Panc1 (cell line): ENCODE measurements around the gene LARP4B. TPM values are rescaled to one million over a fixed set of nuclear protein-coding genes. Genes with fewer than 3 reads are reported as not detected.

ENCODE experiments used
- ATAC-seq: fragments of 200-7000 bp; cut with Tn5 transposase; 2 replicates; pipeline ENCODE4 v1.9.1; 2020; ENCODE audit warnings: mild to moderate bottlenecking, moderate library complexity
- BruUV-seq: library from RNA; stranded (reverse); fragments of 400-500 nt; replicated peaks from 2 replicates; lab custom pipeline; 2021; lab: Mats Ljungman, UMichigan
- CTCF ChIA-PET: fragments of 300-600 bp; sonication (Branson Sonifier 250); formaldehyde crosslinking; loops from one replicate; lab custom pipeline; 2022; ENCODE audit warnings: antibody characterized with exemption; lab: Charles Lee
- POLR2A ChIA-PET: fragments of 300-600 bp; sonication (Branson Sonifier 250); formaldehyde crosslinking; loops from one replicate; lab custom pipeline; 2022; ENCODE audit warnings: antibody characterized with exemption; lab: Charles Lee
- DNase-seq: peaks from one replicate; pipeline ENCODE4 v3.0.0-alpha.2; 2010; ENCODE audit warnings: low read depth, low spot score
- H3K27ac ChIP-seq: 2 replicates; pipeline ENCODE4 v1.5.1; 2011; ENCODE audit warnings: mild to moderate bottlenecking, low read length, inconsistent platforms
- H3K27me3 ChIP-seq: fragments of 200-500 bp; sonication (Bioruptor generic); 2 replicates; pipeline ENCODE4 v1.6.0; 2014; ENCODE audit warnings: low read length, inconsistent platforms; ENCODE audit not compliant: control insufficient read depth, insufficient read depth
- H3K36me3 ChIP-seq: fragments of 200-500 bp; sonication (Bioruptor generic); 2 replicates; pipeline ENCODE4 v1.5.1; 2014; ENCODE audit warnings: inconsistent platforms, mild to moderate bottlenecking, low read length, moderate library complexity; ENCODE audit not compliant: control insufficient read depth, insufficient read depth
- H3K4me1 ChIP-seq: 2 replicates; pipeline ENCODE4 v1.5.1; 2011; ENCODE audit warnings: inconsistent platforms, mild to moderate bottlenecking, low read length, moderate library complexity; ENCODE audit not compliant: control insufficient read depth, insufficient read depth
- H3K4me3 ChIP-seq, 2 experiments: 2 replicates each; pipeline ENCODE4 v1.5.1; 2011 to 2012; ENCODE audit warnings: low read depth in 2 of 2, low read length in 2 of 2, mild to moderate bottlenecking in 2 of 2, inconsistent platforms in 1 of 2, moderate library complexity in 1 of 2
- H3K9me3 ChIP-seq: fragments of 200-500 bp; sonication (Bioruptor generic); 2 replicates; pipeline ENCODE4 v1.5.1; 2014; ENCODE audit warnings: low read depth, mild to moderate bottlenecking, inconsistent platforms, low read length, moderate library complexity; ENCODE audit not compliant: control insufficient read depth, insufficient read depth
- CTCF ChIP-seq: fragments of 450-650 bp; IDR thresholded peaks from 2 replicates; pipeline ENCODE4 v1.5.1; 2017; ENCODE audit warnings: mild to moderate bottlenecking
- POLR2AphosphoS5 ChIP-seq: IDR thresholded peaks from 2 replicates; pipeline ENCODE4 v1.6.1; 2012; ENCODE audit warnings: mild to moderate bottlenecking, low read depth, low read length, moderate library complexity
- REST ChIP-seq, 2 experiments: IDR thresholded peaks; 2 replicates each; pipeline ENCODE4 v1.6.1; 2011 to 2012; ENCODE audit warnings: low read depth in 2 of 2, control low read depth in 1 of 2, low read length in 1 of 2, mild to moderate bottlenecking in 1 of 2, moderate library complexity in 1 of 2; ENCODE audit not compliant: insufficient read depth in 1 of 2
- SIN3A ChIP-seq: IDR thresholded peaks from 2 replicates; pipeline ENCODE4 v1.6.1; 2012; ENCODE audit warnings: low read depth, mild to moderate bottlenecking, low read length, moderate library complexity, borderline replicate concordance; ENCODE audit not compliant: insufficient read depth
- TCF7L2 ChIP-seq: IDR thresholded peaks from 2 replicates; pipeline ENCODE4 v1.6.1; 2011; ENCODE audit warnings: mild to moderate bottlenecking, low read depth, low read length, inconsistent platforms
- in situ Hi-C: cut with HindIII; loops from 2 replicates; pipeline ENCODE4 v1.10.0; 2016; ENCODE audit warnings: low sequenced_read_pairs, low pct_unique_long_range_greater_than_20kb
- intact Hi-C: fragments of 100-400 bp; cut with micrococcal nuclease; formaldehyde crosslinking; loops from one replicate; pipeline ENCODE4 v1.10.0; 2022; ENCODE audit not compliant: unreplicated experiment
- total RNA-seq: library from RNA; stranded (reverse); gene quantifications from one replicate; pipeline ENCODE4 v1.2.1, GENCODE V29; 2021; ENCODE audit not compliant: unreplicated experiment

Gene LARP4B
- total RNA-seq, 1 experiment from 2014 or later: 87.0 TPM

- Histone ChIP-seq H3K27ac (no peak overlapping the region), H3K9me3 (no peaks in the 10 kb centered on the region), H3K4me1 (no peaks in the 10 kb centered on the region), H3K4me3 (no peak overlapping the region), H3K36me3 (no peaks in the 10 kb centered on the region; the same call in 1 of the 2 replicates), H3K27me3 (no peaks in the 10 kb centered on the region)
- DNase-seq (no peak), ATAC-seq (no peak)
- POLR2A ChIA-PET: no interaction called here
- CTCF ChIA-PET: no interaction called here
- in situ Hi-C loops (no loop called here), intact Hi-C loops (no loop called here)
- BruUV-seq: no TSS peak
- no peak for TF ChIP-seq POLR2AphosphoS5
- TF ChIP-seq SIN3A: no peak
- no peak for TF ChIP-seq REST (IDR thresholded peaks at IDR 0.05; ENCODE audit: insufficient read depth in 1 of 2, low read depth in 2 of 2, low read length in 1 of 2)
- no peak for TF ChIP-seq CTCF
- no peak for TF ChIP-seq TCF7L2
These were observed 34.5 kb downstream of the LARP4B start for GRCh38 chr10:896982-897381.

GRCh38 chr10:895324-895723 lies 36.2 kb downstream of the LARP4B start:
- ChIA-PET POLR2A (interaction anchor here (0.6 kb wide), 1 partner anchor 26 kb away, joined by 3 read pairs; no protein-coding TSS in a partner anchor), CTCF (no interaction called here)
- no peak overlapping the region for H3K4me3 ChIP-seq
- in situ Hi-C loops: no loop called here
- ATAC-seq (no peak), DNase-seq (no peak)
- BruUV-seq: no TSS peak
- no peaks in the 10 kb centered on the region; the same call in 1 of the 2 replicates for H3K36me3 ChIP-seq
- TF ChIP-seq POLR2AphosphoS5: no peak
- no peak for TF ChIP-seq SIN3A
- H3K27me3 ChIP-seq: no peaks in the 10 kb centered on the region
- no peaks in the 10 kb centered on the region for H3K4me1 ChIP-seq
- no peaks in the 10 kb centered on the region for H3K9me3 ChIP-seq
- H3K27ac ChIP-seq: no peak overlapping the region
- intact Hi-C loops: no loop called here

GRCh38 chr10:878895-879294 lies 52.6 kb downstream of the LARP4B start:
- in situ Hi-C loops: no loop called here
- peaks cover under 1% of the 10 kb centered on the region for H3K36me3 ChIP-seq
- intact Hi-C loops: no loop called here
- no peaks in the 10 kb centered on the region for H3K27me3 ChIP-seq
- ChIA-PET CTCF (no interaction called here), POLR2A (no interaction called here)
- no peaks in the 10 kb centered on the region for H3K9me3 ChIP-seq
- BruUV-seq: no TSS peak
- no peaks in the 10 kb centered on the region for H3K4me1 ChIP-seq
- TF ChIP-seq CTCF (no peak), SIN3A (no peak), POLR2AphosphoS5 (no peak), REST (IDR thresholded peaks at IDR 0.05; ENCODE audit: insufficient read depth in 1 of 2, low read depth in 2 of 2, low read length in 1 of 2) (no peak), TCF7L2 (no peak)
- H3K27ac ChIP-seq: no peak overlapping the region
- DNase-seq (no peak), ATAC-seq (no peak)
- H3K4me3 ChIP-seq: no peak overlapping the region
